ENCODE data around the gene ARHGAP21.
"Not testable (repeated sequence)": the region's sequence is repeated elsewhere in the genome, so short reads cannot be mapped to it uniquely, and the experiment has no call there.

The ARHGAP21 gene

DNA sequence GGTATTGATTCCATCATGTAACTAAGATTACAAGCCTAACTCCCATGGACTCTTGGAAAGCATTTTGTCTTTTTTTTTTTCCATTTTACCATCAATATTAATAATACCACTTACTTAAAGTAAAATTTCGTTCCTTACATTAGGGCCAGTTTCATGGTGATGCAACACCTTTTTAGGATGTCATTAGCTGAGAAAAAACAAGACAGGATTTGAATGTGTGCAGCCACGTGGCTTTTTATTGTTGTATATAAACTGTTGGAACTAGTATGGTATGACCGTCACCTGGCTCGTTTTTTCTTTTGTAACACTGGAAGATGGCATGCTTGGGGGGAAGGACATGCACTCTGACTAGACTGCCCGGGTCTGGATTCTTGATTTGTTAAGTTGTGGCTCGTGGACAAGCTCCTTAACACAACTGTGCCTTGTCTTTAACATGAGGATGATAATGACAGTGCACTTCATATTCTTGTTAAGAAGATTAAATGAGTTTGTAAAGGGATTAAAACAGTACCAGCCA lies 42.1 kb downstream of the ARHGAP21 start:
- DNase-seq, result no peak

DNA sequence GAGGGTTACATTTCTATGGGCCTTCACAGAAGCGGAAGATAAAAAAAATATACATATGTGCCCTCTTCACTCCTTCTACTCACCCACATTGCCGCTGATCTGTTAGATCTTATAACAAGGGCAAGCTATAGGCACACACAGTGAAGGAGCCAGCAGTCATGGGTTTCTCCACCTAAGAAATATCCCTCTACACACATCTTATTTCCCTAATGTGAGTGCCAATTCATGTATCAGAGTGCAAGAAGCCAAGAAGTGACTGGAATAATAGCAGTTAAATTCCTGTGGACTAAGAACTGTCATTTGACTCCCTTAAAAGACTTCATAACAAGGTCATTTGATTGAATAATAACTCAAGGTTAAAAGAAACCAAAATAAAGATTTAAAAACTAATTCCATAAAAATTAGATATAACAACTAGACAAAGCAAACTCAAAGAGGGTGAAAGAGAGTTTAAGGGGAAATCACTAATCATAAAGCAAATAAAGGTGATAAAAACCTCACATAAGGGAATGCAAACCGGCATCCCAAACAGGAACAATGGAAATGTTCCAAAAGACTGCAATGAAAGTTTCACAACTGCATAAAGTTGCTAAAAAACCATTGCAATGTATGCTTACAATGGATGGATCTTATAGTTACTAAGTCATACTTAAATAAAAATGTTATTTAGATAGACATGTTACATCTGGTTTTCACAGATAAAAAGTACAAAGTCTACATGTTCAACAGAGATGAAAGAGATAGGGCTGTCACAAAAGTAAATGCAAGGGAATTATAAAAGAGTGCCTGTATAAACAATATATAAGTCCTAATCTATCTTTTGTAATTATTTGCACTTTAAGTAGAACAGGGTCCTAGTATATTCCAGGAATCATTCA lies 42.8 kb downstream of the ARHGAP21 start:
- DNase-seq, result no peak

DNA sequence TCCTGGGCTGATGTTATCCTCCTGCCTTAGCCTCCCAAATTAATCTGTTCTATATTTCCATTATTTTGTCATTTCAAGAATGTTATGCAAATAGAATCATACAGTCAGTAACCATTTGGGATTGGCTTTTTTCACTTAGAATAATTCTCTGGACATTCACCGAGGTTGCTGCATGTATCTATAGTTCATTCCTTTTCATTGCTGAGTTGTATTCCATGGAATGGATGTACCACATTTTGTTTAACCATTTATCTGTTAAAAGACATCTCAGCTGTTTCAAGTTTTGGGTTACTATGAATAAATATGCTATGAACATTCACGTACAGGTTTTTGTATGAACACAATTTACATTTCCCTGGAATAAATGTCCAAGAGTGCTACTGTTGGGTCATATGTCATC lies 44.9 kb downstream of the ARHGAP21 start:
- DNase-seq, result no peak

DNA sequence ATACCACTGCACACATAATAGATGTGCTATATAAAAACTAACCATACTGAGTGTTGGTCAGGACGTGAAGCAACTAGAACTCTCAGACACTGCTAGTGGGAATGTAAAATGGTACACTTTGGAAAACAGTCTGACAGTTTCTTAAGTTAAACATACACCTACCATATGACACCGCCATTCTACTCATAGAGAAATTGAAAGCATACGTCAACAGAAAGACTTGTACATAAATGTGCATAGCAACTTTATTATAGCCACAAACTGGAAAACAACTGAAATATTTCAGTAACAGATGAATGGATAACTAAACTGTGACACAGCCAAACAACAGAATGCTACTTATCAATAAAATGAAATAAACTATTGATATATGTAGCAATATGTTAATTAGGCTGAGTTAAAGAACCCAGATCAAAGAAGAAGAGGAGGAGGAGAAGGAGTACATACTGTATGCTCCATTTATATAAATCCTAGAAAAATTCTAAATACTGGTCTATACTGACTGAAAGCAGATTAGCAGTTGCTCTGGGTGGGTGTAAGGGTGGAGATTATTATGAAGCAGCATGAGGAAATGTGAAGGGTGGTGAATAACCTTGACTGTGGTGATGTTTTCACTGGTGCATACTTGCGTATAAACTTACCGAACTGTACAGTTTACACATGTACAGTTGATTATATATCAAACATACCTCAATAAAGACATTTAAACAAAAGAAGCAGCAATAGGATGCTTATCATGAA lies 48.6 kb downstream of the ARHGAP21 start:
- DNase-seq, result no peak

DNA sequence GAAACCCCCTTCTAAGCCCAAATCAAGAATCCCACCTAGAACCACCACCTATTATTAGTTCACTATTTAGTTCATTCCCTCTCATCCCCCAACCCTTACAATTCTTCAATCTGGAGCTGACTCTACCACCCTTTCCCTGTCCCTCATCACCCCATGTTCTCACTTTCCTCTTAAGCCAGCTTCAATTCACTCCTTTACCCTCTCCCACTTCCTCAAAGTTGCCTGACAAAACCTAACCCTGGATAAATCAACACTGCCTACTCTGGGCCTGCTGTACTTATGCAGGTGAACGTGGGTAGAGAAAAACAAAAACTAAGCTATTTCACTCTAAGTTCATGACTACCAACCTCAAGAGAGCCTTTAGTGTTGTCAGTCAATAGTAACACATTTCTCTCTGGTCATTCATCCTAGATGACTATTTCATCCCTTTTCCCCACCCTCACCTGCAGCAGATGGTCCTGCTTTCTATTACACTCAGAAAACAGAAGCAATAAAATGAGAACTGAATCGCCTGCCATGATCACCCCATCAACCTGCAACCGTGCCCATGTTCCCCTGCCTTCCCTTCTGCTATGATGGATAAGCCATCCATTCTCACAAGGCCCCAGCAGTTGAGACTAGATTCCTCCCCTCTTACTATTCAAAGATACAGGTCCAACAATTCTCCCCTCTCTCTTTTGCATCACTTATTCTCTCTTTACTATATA lies 52.6 kb downstream of the ARHGAP21 start:
- no peak for DNase-seq

DNA sequence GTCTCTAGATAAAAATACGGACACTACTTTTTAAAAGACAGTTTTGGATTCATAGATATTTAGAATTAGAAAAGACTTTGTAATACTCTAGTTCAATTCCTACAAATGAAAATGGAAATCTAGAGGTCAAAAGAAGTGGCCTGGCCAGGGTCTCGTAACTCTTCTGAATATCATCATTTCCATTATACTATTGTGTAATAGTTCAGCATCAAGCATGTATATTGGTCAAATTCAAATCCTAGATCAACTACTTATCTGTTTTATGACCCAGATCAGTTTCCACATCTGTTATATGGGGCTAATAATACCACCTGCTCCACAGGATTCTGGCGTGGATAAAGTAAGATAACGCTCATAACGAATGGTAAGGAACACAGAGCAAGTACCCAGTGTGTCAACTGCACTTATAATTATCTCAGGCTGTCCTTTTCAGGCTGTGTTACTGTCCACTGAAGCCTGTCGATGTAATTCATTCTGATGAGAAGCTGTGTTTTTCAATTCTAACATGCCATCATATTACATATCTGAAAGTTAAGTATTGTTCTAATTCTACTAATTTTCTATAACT lies 54.3 kb downstream of the ARHGAP21 start:
- no peak for DNase-seq

DNA sequence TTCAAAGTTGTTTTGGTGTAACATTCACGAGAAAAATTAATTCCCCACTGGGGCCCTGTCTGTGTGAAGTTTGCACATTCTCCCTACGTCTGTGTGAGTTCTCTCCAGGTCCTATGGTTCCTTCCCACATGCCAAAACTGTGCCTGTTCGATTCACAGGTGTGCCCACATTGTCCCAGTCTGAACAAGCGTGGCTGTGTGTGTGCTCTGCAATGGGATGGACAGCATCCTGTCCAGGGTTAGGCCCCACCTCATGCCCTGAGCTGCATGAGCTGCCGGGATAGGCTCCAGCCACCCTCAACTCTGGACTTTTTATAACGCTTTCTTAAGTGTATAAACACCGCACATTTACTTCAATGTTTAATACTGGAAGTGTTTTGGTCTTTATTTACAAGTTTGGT lies 55.4 kb downstream of the ARHGAP21 start:
- no peak for DNase-seq

DNA sequence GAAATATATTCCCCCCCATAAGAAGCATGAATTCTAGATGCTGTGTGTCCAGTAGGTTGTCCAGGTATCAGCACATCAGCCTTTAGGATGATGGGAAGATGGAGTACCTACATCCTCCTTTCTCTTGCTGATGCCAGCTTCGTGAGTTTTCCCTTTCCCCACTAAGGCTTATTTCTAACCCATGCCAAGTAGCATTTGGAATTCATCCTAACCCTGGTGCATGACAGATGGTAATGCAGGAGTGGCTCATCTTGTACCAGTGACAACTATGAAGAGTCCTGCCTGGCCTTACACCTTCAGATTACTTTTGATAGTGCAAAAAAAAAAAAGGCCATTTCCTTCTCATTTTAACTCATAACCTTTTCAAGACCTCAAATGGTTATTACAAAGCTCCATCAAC lies 58.7 kb downstream of the ARHGAP21 start:
- no peak for DNase-seq

DNA sequence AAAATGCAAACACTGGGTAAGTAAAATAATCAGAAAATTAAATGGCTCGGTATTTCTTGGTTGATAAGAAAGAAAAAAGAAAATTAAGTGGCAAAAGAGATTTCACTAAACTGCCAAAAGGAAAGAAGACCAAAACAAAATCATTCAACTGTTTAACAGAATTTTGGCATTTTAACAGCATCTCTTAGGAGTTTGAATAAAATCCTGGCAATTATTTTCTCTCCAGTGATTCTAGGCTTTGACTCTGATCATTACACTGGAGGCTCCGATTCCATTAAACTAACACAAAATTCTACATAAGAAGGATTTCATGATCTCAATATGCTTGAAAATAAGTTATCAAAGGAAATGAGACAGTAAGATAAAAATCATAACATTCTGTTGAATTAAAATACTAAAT lies 62.3 kb downstream of the ARHGAP21 start:
- DNase-seq, result no peak

DNA sequence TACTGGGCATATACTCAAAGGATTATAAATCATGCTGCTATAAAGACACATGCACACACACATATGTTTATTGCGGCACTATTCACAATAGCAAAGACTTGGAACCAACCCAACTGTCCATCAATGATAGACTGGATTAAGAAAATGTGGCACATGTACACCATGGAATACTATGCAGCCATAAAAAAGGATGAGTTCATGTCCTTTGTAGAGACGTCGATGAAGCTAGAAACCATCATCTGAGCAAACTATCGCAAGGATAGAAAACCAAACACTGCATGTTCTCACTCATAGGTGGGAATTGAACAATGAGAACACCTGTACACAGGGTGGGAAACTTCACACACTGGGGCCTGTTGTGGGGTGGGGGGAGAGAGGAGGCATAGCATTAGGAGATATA lies 65.4 kb downstream of the ARHGAP21 start:
- not testable (repeated sequence) for DNase-seq

DNA sequence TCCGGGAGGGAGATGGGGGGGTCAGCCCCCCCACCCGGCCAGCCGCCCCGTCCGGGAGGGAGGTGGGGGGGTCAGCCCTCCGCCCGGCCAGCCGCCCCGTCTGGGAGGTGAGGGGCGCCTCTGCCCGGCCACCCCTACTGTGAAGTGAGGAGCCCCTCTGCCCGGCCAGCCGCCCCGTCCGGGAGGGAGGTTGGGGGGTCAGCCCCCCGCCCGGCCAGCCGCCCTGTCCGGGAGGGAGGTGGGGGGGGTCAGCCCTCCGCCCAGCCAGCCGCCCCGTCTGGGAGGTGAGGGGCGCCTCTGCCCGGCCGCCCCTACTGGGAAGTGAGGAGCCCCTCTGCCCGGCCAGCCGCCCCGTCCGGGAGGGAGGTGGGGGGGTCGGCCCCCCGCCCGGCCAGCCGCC lies 67.4 kb downstream of the ARHGAP21 start:
- not testable (repeated sequence) for DNase-seq

DNA sequence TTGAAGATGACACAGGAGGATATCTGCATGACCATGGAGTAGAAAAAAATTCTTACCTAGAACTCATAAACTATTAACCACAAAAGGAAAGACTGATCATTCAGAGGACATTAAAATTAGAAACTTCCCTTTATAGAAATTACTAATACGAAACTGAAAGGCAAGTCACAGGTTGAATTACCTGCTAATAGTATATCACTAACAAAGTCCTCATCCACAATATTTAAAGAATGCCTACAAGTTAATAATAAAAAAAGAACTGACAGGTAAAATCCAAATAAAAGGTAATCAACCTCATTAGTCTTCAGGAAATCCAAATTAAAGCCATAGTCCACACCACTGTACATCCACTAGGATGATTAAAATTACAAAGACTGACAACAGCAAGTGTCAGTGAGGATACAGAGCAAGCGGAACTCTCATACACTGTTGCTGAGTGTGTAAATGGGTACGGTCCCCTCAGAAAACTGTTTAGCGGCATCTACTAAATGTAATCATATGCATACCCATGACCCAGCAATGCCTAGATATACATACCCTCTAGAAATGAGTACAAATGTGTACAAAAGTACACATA lies 71.2 kb downstream of the ARHGAP21 start:
- DNase-seq, result no peak

DNA sequence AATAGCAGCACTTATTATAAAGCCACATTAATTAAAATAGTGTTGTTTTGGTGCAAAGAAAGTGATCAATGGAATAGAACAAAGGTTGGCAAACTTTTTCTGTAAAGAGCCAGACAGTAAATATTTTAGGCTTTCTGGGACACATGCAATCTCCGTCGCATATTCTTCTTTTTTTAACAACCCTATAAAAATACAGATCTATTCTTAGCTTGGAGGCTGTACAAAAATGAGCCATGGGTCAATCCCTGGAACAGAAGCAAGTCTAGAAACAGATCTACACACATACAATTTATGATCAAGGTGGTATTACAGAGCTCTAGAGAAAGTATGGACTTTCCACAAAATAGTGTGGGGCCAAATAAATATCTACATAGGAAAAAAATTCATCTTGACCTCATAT lies 71.8 kb downstream of the ARHGAP21 start:
- DNase-seq, result no peak

DNA sequence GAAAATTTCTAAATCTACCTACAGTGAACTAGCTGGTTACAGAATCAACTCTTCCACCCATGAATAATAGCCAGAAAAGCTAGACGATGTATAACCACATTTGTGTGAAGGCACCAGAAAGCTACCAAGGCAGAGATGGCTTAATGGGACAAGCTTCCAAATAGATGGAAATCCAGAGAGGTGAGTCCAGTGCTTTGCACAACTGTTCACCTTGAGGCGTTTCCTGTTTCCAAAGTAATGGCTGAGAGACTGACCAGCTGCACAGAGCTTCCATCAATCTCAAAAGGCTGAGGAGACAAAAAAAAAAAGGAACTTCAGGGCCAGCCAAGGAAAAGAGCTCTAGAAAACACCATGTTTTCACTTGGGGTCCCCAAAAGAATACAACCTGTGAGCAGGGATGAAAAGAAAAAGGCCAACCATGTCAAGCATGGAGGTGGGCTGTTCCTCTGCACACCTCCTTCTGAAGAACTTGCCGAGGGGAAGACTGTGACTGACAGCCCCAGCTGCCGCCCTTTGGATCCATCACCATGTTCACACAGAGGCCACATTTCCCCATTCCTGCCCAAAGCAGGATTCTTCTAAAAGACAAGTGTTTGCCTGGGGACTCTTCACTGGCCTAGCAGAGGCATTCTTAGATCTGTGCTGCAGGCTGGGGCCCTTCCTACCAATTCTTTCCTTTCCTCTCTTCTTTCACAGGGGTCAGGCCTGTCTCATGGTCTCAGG lies 72.9 kb downstream of the ARHGAP21 start:
- no peak for DNase-seq

DNA sequence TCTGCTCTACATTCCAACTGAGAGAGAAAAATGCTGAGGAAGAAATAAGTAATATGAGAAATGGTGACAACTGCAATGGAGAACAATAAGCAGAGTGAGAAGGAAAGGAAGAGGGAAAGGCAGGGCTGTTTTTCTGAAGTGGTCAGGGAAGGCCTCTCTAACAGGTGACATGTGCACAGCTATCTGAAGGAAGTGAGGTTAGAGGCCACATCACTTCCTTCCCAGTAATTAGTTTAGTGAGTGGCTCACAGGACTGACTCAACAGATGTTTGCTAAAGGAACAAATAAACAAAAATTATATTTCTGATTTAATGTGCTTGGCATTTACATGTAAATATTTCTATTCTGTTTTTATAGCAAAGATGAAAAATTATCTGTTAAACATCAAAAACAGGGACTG lies 77.9 kb downstream of the ARHGAP21 start:
- DNase-seq, result no peak

DNA sequence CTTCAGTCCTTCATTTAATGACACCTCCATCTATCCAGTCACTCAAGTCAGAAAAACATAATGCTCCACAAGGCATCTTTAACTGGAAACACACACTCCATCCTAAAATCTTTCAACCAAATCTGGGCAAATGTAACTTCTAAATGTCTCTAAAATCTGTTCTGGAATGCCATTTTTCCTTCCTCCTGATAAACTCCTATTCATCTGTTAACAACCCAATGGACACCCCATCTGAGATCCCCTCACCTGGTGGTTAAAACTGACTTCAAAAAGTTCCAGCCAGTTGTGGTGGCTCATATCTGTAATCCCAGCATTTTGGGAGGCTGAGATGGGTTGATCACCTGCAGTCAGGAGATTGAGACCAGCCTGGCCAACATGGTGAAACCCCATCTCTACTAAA lies 78.7 kb downstream of the ARHGAP21 start:
- no peak for DNase-seq

DNA sequence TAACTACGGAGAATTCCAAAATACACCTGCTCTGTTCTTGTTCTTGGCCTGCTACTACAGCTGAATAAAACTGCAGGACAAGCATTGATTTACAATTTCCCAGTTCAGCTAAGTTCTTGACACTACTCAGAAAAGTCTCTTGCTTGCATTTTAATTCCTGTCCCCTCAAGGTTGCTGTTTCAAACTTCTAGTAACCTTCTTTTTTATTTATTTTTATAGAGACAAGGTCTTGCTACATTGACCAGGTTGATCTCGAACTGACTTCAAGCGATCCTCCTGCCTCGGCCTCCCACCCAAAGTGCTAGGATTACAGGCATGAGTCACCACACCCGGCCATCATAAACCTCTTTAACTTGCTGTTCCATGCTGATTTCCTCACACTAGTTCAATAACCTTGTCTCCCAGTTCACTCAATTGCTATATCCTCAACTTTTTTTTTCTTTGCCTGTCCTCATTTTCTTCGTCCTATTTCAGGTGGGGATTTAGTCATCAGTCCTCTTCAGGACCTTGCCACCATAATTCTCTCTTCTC lies 79.9 kb downstream of the ARHGAP21 start:
- DNase-seq, result no peak

DNA sequence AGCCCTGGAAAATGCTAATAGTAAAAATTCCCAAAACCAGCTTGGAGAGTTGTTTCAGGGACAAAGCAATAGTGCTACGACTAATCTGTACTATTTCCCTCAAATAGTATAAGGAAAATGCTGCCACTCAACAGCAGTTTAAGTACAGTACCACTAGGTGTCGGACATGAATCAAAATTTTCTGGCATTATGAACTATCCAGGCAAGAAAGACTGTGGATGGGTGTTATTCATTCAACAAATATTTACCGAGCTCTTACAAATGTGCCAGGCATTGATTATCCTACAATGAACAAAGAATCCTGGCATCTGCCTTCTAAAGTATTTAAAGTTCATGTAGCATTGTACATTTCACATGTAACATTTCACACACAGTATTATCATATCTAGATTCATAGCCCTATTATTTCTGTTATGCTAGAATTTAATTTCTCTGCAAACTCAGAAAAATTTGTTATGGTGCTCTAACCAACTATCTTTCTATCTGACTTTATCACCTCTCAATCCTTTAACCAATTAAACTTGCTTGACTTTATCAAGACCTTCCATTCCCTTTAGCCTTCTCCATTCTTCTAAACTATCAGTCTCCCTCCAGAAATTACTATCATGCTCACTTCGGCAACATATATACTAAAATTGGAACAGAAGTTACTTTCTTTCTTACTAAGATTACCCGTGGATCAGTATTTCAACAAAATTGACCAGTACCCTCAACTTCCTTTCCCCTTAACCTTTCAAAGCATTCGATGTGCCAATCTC lies 80.6 kb downstream of the ARHGAP21 start:
- no peak for DNase-seq

DNA sequence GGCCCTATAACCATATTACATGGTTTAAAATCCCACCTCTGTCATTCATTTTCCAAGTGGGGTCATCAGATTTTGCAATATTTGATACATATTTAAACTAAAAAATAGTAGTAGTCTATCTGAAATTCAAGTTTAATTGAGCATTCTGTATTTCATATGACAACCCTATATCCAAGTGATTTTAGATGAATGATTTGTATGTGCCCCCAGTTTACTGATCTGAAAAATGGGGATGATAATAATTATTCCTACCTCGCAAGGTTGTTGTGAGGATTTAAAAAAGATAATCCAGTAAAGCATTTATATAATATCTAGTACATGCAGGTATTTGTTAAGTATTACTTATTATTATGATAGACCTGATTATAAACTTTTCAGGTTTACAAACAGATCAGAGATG lies 84.6 kb downstream of the ARHGAP21 start:
- no peak for DNase-seq

DNA sequence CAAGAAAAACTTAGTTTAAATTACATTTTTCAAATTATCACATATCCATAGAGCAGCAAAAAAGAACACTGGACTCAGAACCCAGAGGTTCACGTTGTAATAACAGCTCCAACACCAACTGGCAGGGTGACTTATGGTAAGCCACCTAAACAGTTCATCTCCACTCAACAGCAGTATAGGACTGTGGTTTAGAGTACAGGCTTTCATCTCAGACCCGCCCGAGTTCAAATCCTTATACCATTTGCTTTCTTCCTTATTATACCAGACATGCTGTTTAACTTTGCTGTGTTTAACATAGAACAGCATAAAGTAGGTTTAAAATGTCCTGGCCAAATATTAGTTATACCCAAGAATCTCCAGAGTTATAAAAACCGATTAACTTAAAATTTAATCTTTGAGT lies 97.9 kb downstream of the ARHGAP21 start:
- DNase-seq, result no peak

DNA sequence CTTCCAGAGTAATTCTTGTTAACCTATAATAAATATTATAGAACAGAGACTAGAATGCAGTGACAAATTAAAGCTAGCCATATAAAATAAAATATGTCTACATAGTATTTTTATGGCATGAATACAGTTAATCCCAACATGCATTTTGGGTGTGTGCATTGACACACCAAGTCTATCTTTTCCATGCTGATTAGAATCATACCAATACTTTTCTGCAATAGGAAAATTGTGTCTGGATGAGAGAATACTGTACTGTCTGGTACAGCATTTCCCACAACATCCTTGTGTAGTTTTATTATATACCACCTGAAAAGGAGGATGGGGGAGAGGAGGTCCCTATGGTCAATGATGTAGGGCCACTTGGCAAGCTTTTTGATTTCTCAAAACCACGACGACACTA lies 100.3 kb downstream of the ARHGAP21 start:
- DNase-seq, result no peak

Measured in activated naive CD4-positive, alpha-beta T cell (primary cell).